Neural cell (in vitro differentiated cells): Measurements from ENCODE around the gene PGF. TPM values are rescaled to one million over a fixed set of nuclear protein-coding genes. Genes with fewer than 3 reads are reported as not detected.
"Not testable (repeated sequence)": the region's sequence is repeated elsewhere in the genome, so short reads cannot be mapped to it uniquely, and the experiment has no call there.

ENCODE experiments used
- H2AFZ ChIP-seq: fragments of 200-600, 300-800 bp; sonication (generic), shearing (Covaris generic); 2 replicates; pipeline ENCODE4 v1.6.0; 2014; ENCODE audit warnings: low read depth, mild to moderate bottlenecking, antibody characterized with exemption, low read length, moderate library complexity
- H3F3A ChIP-seq: fragments of 200-600 bp; shearing (Covaris generic); 2 replicates; pipeline ENCODE4 v1.6.1; 2016; ENCODE audit warnings: mild to moderate bottlenecking, moderate library complexity, mixed read lengths, antibody characterized with exemption, low read length; ENCODE audit not compliant: insufficient read depth, poor library complexity, severe bottlenecking
- H3K27ac ChIP-seq: fragments of 200-600, 300-800 bp; sonication (generic), shearing (Covaris generic); 2 replicates; pipeline ENCODE4 v1.5.1; 2014; ENCODE audit warnings: mild to moderate bottlenecking, low read length, moderate library complexity
- H3K27me3 ChIP-seq: fragments of 300-800, 200-600 bp; sonication (generic), shearing (Covaris generic); 2 replicates; pipeline ENCODE4 v1.6.0; 2014; ENCODE audit warnings: mild to moderate bottlenecking, low read depth, low read length, moderate library complexity; ENCODE audit not compliant: insufficient read depth
- H3K36me3 ChIP-seq: fragments of 300-800, 200-600 bp; sonication (generic), shearing (Covaris generic); 2 replicates; pipeline ENCODE4 v1.5.1; 2014; ENCODE audit warnings: mild to moderate bottlenecking, antibody characterized with exemption, low read length, moderate library complexity; ENCODE audit not compliant: insufficient read depth
- H3K4me2 ChIP-seq: fragments of 300-800, 200-600 bp; sonication (generic), shearing (Covaris generic); 2 replicates; pipeline ENCODE4 v1.6.0; 2014; ENCODE audit warnings: mild to moderate bottlenecking, low read length
- H3K4me3 ChIP-seq: fragments of 300-800, 200-600 bp; sonication (generic), shearing (Covaris generic); 2 replicates; pipeline ENCODE4 v1.5.1; 2014; ENCODE audit warnings: mild to moderate bottlenecking, low read length, moderate library complexity
- H3K79me2 ChIP-seq: fragments of 200-600 bp; shearing (Covaris generic); replicated peaks from 2 replicates; pipeline ENCODE4 v1.6.0; 2014; ENCODE audit warnings: mild to moderate bottlenecking, low read length, moderate library complexity; ENCODE audit not compliant: insufficient read depth
- H3K9ac ChIP-seq: fragments of 300-800, 200-600 bp; sonication (generic), shearing (Covaris generic); 2 replicates; pipeline ENCODE4 v1.6.1; 2016; ENCODE audit warnings: mild to moderate bottlenecking, low read length, mixed read lengths
- H3K9me2 ChIP-seq: fragments of 200-600 bp; shearing (Covaris generic); 2 replicates; pipeline ENCODE4 v1.6.1; 2016; ENCODE audit warnings: mild to moderate bottlenecking, low read length, mixed read lengths; ENCODE audit not compliant: insufficient read depth
- H3K9me3 ChIP-seq: fragments of 200-600, 300-800 bp; sonication (generic), shearing (Covaris generic); 2 replicates; pipeline ENCODE4 v1.6.1; 2016; ENCODE audit warnings: mild to moderate bottlenecking, mixed run types, low read length, moderate library complexity, mixed read lengths
- H4K20me1 ChIP-seq: fragments of 200-600 bp; shearing (Covaris generic); 2 replicates; pipeline ENCODE4 v1.6.1; 2016; ENCODE audit warnings: mild to moderate bottlenecking, mixed run types; ENCODE audit not compliant: insufficient read depth
- EZH2 ChIP-seq: fragments of 200-600, 300-800 bp; shearing (Covaris generic), sonication (generic); IDR thresholded peaks from 2 replicates; pipeline ENCODE4 v1.6.1; 2014; ENCODE audit warnings: antibody characterized with exemption, low read length, borderline replicate concordance, mild to moderate bottlenecking; ENCODE audit not compliant: insufficient read depth, poor library complexity, severe bottlenecking
- MXI1 ChIP-seq: fragments of 450-650 bp; conservative IDR thresholded peaks from 2 replicates; pipeline ENCODE4 v1.6.1; 2014; ENCODE audit warnings: antibody characterized with exemption, mild to moderate bottlenecking; ENCODE audit not compliant: poor library complexity, severe bottlenecking
- POLR2AphosphoS5 ChIP-seq: IDR thresholded peaks from 2 replicates; pipeline ENCODE4 v1.6.1; 2012
- RAD21 ChIP-seq: fragments of 450-650 bp; conservative IDR thresholded peaks from 2 replicates; pipeline ENCODE4 v1.6.1; 2014; ENCODE audit warnings: antibody characterized with exemption, mild to moderate bottlenecking, moderate library complexity
- SMC3 ChIP-seq: fragments of 450-650 bp; conservative IDR thresholded peaks from 2 replicates; pipeline ENCODE4 v1.6.1; 2014; ENCODE audit warnings: antibody characterized with exemption, mild to moderate bottlenecking, moderate library complexity; ENCODE audit not compliant: poor library complexity
- TAF1 ChIP-seq: IDR thresholded peaks from 2 replicates; pipeline ENCODE4 v1.6.1; 2012; ENCODE audit warnings: low read depth
- polyA plus RNA-seq: library from polyadenylated mRNA; depleted of rRNA; stranded (reverse); fragments of >200 nt; gene quantifications from 2 replicates; pipeline ENCODE4 v1.2.3, GENCODE V29; 2014
- TF ChIP-seq, protein P1 (sequence below): fragments of 450-650 bp; IDR thresholded peaks from 2 replicates; pipeline ENCODE4 v1.5.1; 2014; ENCODE audit warnings: antibody characterized with exemption, mild to moderate bottlenecking, moderate library complexity; ENCODE audit not compliant: poor library complexity, severe bottlenecking
- TF ChIP-seq, protein P2 (sequence below): IDR thresholded peaks from 2 replicates; pipeline ENCODE4 v1.6.1; 2012; ENCODE audit warnings: borderline replicate concordance

Gene PGF
- polyA plus RNA-seq, 1 donor from 2014 or later = not detected

DNA sequence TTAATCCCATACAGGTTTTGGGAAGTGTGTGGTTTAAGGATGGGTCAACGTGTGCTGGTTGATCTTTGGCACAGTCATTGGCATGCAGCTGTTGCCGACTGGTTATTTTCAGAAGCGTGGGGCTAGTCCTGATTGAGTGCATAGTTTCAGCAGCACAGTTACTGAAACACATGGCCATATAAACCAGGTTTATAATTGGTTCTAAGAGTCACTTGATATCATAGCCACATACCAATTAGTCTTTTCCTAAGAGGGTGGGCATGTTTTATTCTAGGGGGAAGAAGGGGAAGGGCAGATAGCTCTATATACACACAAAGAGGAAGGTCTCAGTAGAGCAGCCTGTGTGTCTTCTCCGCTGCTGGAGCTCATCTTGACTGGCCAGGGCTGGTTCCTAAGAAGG lies 21.4 kb downstream of the PGF start:
- H3K9ac ChIP-seq = no peak overlapping the region
- no peaks in the 10 kb centered on the region for H3K27me3 ChIP-seq
- H3K9me2 ChIP-seq = no peaks in the 10 kb centered on the region
- no peak for TF ChIP-seq POLR2AphosphoS5
- TF ChIP-seq MXI1 = no peak
- TF ChIP-seq RAD21 = no peak
- TF ChIP-seq, protein P1, sequence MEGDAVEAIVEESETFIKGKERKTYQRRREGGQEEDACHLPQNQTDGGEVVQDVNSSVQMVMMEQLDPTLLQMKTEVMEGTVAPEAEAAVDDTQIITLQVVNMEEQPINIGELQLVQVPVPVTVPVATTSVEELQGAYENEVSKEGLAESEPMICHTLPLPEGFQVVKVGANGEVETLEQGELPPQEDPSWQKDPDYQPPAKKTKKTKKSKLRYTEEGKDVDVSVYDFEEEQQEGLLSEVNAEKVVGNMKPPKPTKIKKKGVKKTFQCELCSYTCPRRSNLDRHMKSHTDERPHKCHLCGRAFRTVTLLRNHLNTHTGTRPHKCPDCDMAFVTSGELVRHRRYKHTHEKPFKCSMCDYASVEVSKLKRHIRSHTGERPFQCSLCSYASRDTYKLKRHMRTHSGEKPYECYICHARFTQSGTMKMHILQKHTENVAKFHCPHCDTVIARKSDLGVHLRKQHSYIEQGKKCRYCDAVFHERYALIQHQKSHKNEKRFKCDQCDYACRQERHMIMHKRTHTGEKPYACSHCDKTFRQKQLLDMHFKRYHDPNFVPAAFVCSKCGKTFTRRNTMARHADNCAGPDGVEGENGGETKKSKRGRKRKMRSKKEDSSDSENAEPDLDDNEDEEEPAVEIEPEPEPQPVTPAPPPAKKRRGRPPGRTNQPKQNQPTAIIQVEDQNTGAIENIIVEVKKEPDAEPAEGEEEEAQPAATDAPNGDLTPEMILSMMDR = no peak
- TF ChIP-seq EZH2 = no peak
- H3K4me3 ChIP-seq = no peak overlapping the region
- H3K4me2 ChIP-seq = no peak overlapping the region
- no peak overlapping the region for H3K27ac ChIP-seq
- no peaks in the 10 kb centered on the region for H4K20me1 ChIP-seq
- H3F3A ChIP-seq = no peaks in the 10 kb centered on the region
- H3K79me2 ChIP-seq = no peaks in the 10 kb centered on the region
- H3K36me3 ChIP-seq = no peaks in the 10 kb centered on the region
- no peak overlapping the region for H2AFZ ChIP-seq
- H3K9me3 ChIP-seq = no peaks in the 10 kb centered on the region

DNA sequence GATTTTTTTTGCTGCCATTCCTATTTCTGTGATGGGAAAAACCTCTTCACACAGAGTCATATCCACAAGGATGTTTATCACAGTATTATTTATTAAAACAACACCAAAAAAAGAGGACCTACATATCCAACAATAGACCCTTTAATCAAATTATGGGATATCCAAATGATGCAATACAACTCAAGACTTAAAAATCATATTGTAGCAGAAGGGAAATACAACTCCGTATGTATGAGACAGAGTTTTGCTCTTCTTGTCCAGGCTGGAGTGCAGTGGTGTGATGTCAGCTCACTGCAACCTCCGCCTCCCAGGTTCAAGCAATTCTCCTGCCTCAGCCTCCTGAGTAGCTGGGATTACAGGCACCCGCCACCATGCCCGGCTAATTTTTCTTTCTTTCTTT lies 22.5 kb downstream of the PGF start:
- not testable (repeated sequence) for H3K9me3 ChIP-seq, H3K9ac ChIP-seq, H3K79me2 ChIP-seq, H3F3A ChIP-seq, H4K20me1 ChIP-seq, H3K4me3 ChIP-seq, H3K36me3 ChIP-seq, H3K27ac ChIP-seq, H3K27me3 ChIP-seq, H3K9me2 ChIP-seq, H3K4me2 ChIP-seq, H2AFZ ChIP-seq

DNA sequence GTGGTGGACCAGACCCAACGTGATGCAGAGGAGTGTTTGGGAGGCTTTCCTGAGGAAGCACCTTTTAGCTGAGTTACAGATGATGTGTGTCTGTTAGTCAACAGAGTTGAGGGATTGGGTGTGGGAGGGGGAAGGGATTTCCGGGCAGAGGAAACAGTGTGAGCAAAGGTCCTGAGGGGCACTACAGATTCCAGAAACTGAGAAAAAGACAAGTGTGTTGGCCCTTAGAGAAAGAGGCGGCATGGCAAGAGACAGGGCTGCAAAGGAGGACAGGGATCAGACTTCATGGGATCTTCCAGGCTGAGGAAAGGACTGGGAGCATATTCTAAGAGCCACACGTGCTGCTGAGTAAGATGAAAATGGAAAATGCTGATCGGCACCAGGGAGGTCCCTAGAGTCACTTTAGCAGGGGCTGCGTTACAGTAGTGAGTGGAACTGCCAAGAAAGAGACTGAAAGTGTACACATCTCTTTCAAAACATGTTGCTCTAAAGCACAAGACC lies 22.9 kb downstream of the PGF start:
- Histone ChIP-seq H3K27me3 (no peaks in the 10 kb centered on the region), H3F3A (no peaks in the 10 kb centered on the region), H3K4me3 (no peak overlapping the region), H4K20me1 (no peaks in the 10 kb centered on the region), H3K79me2 (no peaks in the 10 kb centered on the region), H3K27ac (no peak overlapping the region), H3K9me3 (no peaks in the 10 kb centered on the region), H2AFZ (no peak overlapping the region), H3K9ac (no peak overlapping the region), H3K4me2 (no peak overlapping the region), H3K36me3 (no peaks in the 10 kb centered on the region), H3K9me2 (no peaks in the 10 kb centered on the region)
- TF ChIP-seq TAF1 = no peak
- no peak for TF ChIP-seq SMC3
- TF ChIP-seq, protein P1 = no peak
- no peak for TF ChIP-seq RAD21
- no peak for TF ChIP-seq MXI1
- TF ChIP-seq, protein P2, sequence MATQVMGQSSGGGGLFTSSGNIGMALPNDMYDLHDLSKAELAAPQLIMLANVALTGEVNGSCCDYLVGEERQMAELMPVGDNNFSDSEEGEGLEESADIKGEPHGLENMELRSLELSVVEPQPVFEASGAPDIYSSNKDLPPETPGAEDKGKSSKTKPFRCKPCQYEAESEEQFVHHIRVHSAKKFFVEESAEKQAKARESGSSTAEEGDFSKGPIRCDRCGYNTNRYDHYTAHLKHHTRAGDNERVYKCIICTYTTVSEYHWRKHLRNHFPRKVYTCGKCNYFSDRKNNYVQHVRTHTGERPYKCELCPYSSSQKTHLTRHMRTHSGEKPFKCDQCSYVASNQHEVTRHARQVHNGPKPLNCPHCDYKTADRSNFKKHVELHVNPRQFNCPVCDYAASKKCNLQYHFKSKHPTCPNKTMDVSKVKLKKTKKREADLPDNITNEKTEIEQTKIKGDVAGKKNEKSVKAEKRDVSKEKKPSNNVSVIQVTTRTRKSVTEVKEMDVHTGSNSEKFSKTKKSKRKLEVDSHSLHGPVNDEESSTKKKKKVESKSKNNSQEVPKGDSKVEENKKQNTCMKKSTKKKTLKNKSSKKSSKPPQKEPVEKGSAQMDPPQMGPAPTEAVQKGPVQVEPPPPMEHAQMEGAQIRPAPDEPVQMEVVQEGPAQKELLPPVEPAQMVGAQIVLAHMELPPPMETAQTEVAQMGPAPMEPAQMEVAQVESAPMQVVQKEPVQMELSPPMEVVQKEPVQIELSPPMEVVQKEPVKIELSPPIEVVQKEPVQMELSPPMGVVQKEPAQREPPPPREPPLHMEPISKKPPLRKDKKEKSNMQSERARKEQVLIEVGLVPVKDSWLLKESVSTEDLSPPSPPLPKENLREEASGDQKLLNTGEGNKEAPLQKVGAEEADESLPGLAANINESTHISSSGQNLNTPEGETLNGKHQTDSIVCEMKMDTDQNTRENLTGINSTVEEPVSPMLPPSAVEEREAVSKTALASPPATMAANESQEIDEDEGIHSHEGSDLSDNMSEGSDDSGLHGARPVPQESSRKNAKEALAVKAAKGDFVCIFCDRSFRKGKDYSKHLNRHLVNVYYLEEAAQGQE = no peak
- peak; percentile 40 for TF ChIP-seq POLR2AphosphoS5

DNA sequence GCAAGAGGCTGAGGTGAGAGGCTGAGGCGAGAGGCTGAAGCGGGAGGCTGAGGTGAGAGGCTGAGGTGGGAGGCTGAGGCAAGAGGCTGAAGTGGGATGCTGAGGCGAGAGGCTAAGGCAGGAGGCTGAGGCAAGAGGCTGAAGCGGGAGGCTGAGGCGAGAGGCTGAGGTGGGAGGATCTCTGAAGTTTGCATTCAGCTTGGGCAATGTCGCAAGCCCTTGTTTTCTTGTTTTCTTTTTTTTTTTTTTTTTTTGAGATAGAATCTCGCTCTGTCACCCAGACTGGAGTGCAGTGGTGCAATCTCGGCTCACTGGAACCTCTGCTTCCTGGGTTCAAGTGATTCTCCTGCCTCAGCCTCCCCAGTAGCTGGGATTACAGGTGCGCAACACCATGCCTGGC lies 23.7 kb downstream of the PGF start:
- not testable (repeated sequence) for H2AFZ ChIP-seq, H3K9me3 ChIP-seq

More for the DNA sequence above, 23.7 kb downstream of the PGF start:
- H3K4me3 ChIP-seq, H3K27me3 ChIP-seq, H3K4me2 ChIP-seq, H3K79me2 ChIP-seq, H3K36me3 ChIP-seq, H3K9me2 ChIP-seq, H4K20me1 ChIP-seq, H3F3A ChIP-seq, H3K9ac ChIP-seq, H3K27ac ChIP-seq: not testable (repeated sequence)
